Effector memory CD4-positive, alpha-beta T cell (primary cell): ENCODE results near the gene DCTD.

Source experiments
- DNase-seq, 3 donors: peaks; one replicate each; pipeline ENCODE4 v3.0.0-alpha.2; 2020
- H3K27ac ChIP-seq: 2 replicates; pipeline ENCODE4 v1.7.0; 2013; ENCODE audit warnings: mild to moderate bottlenecking, low read length, moderate library complexity; ENCODE audit not compliant: insufficient read depth, poor library complexity, severe bottlenecking
- H3K27me3 ChIP-seq: replicated peaks from 2 replicates; pipeline ENCODE4 v1.7.0; 2013; ENCODE audit warnings: mild to moderate bottlenecking, low read length; ENCODE audit not compliant: insufficient read depth, control insufficient read depth, poor library complexity, severe bottlenecking
- H3K36me3 ChIP-seq: 2 replicates; pipeline ENCODE4 v1.7.0; 2013; ENCODE audit warnings: mild to moderate bottlenecking, low read length, moderate library complexity; ENCODE audit not compliant: control insufficient read depth, insufficient read depth
- H3K4me1 ChIP-seq: 2 replicates; pipeline ENCODE4 v1.7.0; 2013; ENCODE audit warnings: low read length, mild to moderate bottlenecking; ENCODE audit not compliant: control insufficient read depth, insufficient read depth, poor library complexity, severe bottlenecking
- H3K4me3 ChIP-seq: 2 replicates; pipeline ENCODE4 v1.7.0; 2013; ENCODE audit warnings: low read length, low read depth, mild to moderate bottlenecking; ENCODE audit not compliant: insufficient read depth, poor library complexity, severe bottlenecking
- H3K9me3 ChIP-seq: 2 replicates; pipeline ENCODE4 v1.7.0; 2013; ENCODE audit warnings: mild to moderate bottlenecking, low read length, moderate library complexity; ENCODE audit not compliant: control insufficient read depth

DCTD gene

GRCh38 chr4:182862141-182862875 is 54.9 kb downstream of the DCTD start:
- no peak for DNase-seq
- H3K36me3 ChIP-seq: no peaks in the 10 kb centered on the region
- H3K27ac ChIP-seq: no peak overlapping the region
- no peak overlapping the region for H3K4me3 ChIP-seq
- H3K9me3 ChIP-seq: no peaks in the 10 kb centered on the region
- no peaks in the 10 kb centered on the region for H3K4me1 ChIP-seq
- H3K27me3 ChIP-seq: no peaks in the 10 kb centered on the region

DNA sequence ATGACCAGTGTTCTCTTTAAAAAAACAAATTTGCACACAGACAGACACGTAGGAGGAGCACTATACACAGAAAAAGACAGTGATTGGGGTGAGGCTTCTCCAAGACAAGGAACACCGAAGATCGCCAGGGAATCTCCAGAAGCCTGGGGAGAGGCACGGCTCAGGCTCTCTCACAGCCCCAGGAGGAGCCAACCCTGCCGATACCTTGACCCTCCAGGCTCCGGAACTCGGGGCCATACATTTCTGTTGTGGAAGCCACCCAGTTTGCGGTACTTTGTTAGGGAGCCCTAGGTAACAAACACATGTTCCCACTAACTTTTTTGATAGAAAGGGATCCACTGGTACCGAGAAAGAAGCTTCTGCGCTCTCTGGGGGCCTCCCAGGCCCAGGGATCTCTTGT is 55.8 kb downstream of the DCTD start:
- H3K4me3 ChIP-seq: no peak overlapping the region
- H3K36me3 ChIP-seq: no peaks in the 10 kb centered on the region
- H3K9me3 ChIP-seq: no peaks in the 10 kb centered on the region
- no peak for DNase-seq
- H3K27ac ChIP-seq: no peak overlapping the region
- no peaks in the 10 kb centered on the region for H3K27me3 ChIP-seq
- H3K4me1 ChIP-seq: no peaks in the 10 kb centered on the region

DNA sequence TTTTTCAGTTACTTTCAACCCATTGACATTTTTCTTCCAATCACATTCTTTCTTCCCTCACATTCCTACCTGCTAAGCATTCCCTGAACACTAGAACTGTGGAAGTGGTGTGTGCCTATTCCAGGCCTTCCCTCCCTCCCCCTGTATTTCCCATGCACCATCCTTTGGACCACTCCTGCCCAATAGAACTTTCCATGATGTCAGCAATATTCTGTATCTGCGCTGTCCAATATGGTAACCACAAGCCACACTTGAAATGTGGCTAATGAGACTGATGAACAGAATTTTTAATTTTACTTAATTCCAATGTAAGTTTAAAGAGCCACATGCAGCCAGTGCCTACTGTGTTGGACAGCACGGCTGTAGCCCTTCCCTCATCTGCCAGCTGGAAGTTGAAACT is 57.5 kb downstream of the DCTD start:
- H3K27ac ChIP-seq: no peak overlapping the region

GRCh38 chr4:182858711-182859110 is 58.5 kb downstream of the DCTD start:
- Histone ChIP-seq H3K4me3 (no peak overlapping the region), H3K4me1 (no peaks in the 10 kb centered on the region), H3K9me3 (no peaks in the 10 kb centered on the region), H3K27ac (no peak overlapping the region), H3K36me3 (no peaks in the 10 kb centered on the region), H3K27me3 (no peaks in the 10 kb centered on the region)
- no peak for DNase-seq

More for the DNA sequence above, 57.5 kb downstream of the DCTD start:
- Histone ChIP-seq H3K36me3 (no peaks in the 10 kb centered on the region), H3K4me3 (no peak overlapping the region), H3K9me3 (no peaks in the 10 kb centered on the region), H3K4me1 (no peaks in the 10 kb centered on the region), H3K27me3 (no peaks in the 10 kb centered on the region)
- no peak for DNase-seq

GRCh38 chr4:182856862-182857261 is 60.3 kb downstream of the DCTD start:
- Histone ChIP-seq H3K27me3 (no peaks in the 10 kb centered on the region), H3K27ac (no peak overlapping the region), H3K4me1 (no peaks in the 10 kb centered on the region), H3K36me3 (no peaks in the 10 kb centered on the region), H3K4me3 (no peak overlapping the region), H3K9me3 (no peaks in the 10 kb centered on the region)
- no peak for DNase-seq

GRCh38 chr4:182855877-182856276 is 61.3 kb downstream of the DCTD start:
- Histone ChIP-seq H3K9me3 (no peaks in the 10 kb centered on the region), H3K27ac (no peak overlapping the region), H3K36me3 (no peaks in the 10 kb centered on the region), H3K4me3 (no peak overlapping the region), H3K27me3 (no peaks in the 10 kb centered on the region), H3K4me1 (no peaks in the 10 kb centered on the region)
- DNase-seq: no peak

GRCh38 chr4:182855312-182855711 is 61.9 kb downstream of the DCTD start:
- no peak for DNase-seq
- H3K27ac ChIP-seq: no peak overlapping the region

GRCh38 chr4:182854466-182854865 is 62.7 kb downstream of the DCTD start:
- no peaks in the 10 kb centered on the region for H3K9me3 ChIP-seq
- no peaks in the 10 kb centered on the region for H3K27me3 ChIP-seq
- DNase-seq: no peak
- H3K4me1 ChIP-seq: no peaks in the 10 kb centered on the region
- H3K27ac ChIP-seq: no peak overlapping the region
- H3K36me3 ChIP-seq: no peaks in the 10 kb centered on the region
- no peak overlapping the region for H3K4me3 ChIP-seq

More at GRCh38 chr4:182855312-182855711, 61.9 kb downstream of the DCTD start:
- Histone ChIP-seq H3K9me3 (no peaks in the 10 kb centered on the region), H3K27me3 (no peaks in the 10 kb centered on the region), H3K4me1 (no peaks in the 10 kb centered on the region), H3K36me3 (no peaks in the 10 kb centered on the region), H3K4me3 (no peak overlapping the region)

- no peaks in the 10 kb centered on the region for H3K27me3 ChIP-seq
- no peak for DNase-seq
- H3K4me1 ChIP-seq: no peaks in the 10 kb centered on the region
- H3K27ac ChIP-seq: no peak overlapping the region
- H3K9me3 ChIP-seq: no peaks in the 10 kb centered on the region
- H3K36me3 ChIP-seq: no peaks in the 10 kb centered on the region
- no peak overlapping the region for H3K4me3 ChIP-seq
Observed at GRCh38 chr4:182853731-182854330, 63.4 kb downstream of the DCTD start.

DNA sequence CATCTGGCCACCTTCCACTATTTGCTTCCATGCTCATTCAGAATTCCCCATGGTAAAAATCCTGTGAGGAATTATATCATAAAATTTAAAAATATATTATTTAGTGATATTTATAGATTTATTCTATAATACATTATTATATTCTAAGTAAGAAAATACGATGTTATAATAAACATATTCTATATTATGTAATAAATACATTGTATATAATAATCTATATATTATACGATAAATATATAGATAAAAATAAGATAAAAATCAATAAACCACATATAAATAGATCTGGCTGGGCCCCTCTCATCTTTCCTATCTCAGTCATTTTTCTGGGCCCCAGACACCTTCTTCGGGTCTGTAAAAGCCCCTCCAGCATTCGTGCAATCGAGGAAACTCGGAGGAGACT is 68.5 kb downstream of the DCTD start:
- Histone ChIP-seq H3K9me3 (no peaks in the 10 kb centered on the region), H3K36me3 (no peaks in the 10 kb centered on the region), H3K27ac (no peak overlapping the region), H3K4me3 (no peak overlapping the region), H3K27me3 (no peaks in the 10 kb centered on the region), H3K4me1 (no peaks in the 10 kb centered on the region)
- no peak for DNase-seq
